ENCODE measurements around the gene NOS2. TPM values are rescaled to one million over a fixed set of nuclear protein-coding genes. Genes with fewer than 3 reads are reported as not detected.
"Not testable (repeated sequence)": the region's sequence is repeated elsewhere in the genome, so short reads cannot be mapped to it uniquely, and the experiment has no call there.

The NOS2 gene
- total RNA-seq, 2 donors from 2014 or later = 11.6 to 48.3 TPM

GRCh38 chr17:27824176-27824715 lies 23.9 kb upstream of the NOS2 start:
- ATAC-seq = peak; percentile 37
- intact Hi-C loops (cut with DNase I, micrococcal nuclease) = no loop called here

GRCh38 chr17:27822108-27822507 lies 21.8 kb upstream of the NOS2 start:
- ATAC-seq; DNase-seq; intact Hi-C loops (cut with DNase I, micrococcal nuclease): not testable (repeated sequence)

More at GRCh38 chr17:27824176-27824715, 23.9 kb upstream of the NOS2 start:
- no peak for DNase-seq

GRCh38 chr17:27821318-27821717 lies 21.0 kb upstream of the NOS2 start:
- intact Hi-C loops (cut with DNase I, micrococcal nuclease) = no loop called here
- ATAC-seq = no peak
- no peak for DNase-seq

GRCh38 chr17:27819145-27819544 lies 18.8 kb upstream of the NOS2 start:
- no peak for DNase-seq
- intact Hi-C loops (cut with DNase I, micrococcal nuclease) = no loop called here
- ATAC-seq = peak; percentile 81

- intact Hi-C loops (cut with DNase I, micrococcal nuclease) = no loop called here
- ATAC-seq (peak; percentile 61), DNase-seq (peak in 1 of 2 donors; percentile 62)
Observed at GRCh38 chr17:27818401-27819105, 18.2 kb upstream of the NOS2 start.

GRCh38 chr17:27817731-27818130 lies 17.4 kb upstream of the NOS2 start:
- no peak for DNase-seq
- intact Hi-C loops (cut with DNase I, micrococcal nuclease) = no loop called here
- ATAC-seq = peak; percentile 28

GRCh38 chr17:27816946-27817345 lies 16.6 kb upstream of the NOS2 start:
- DNase-seq = no peak
- intact Hi-C loops (cut with DNase I, micrococcal nuclease) = no loop called here
- ATAC-seq = no peak

- DNase-seq (peak; percentile 70 to 82), ATAC-seq (peak; percentile 86)
- intact Hi-C loops (cut with DNase I, micrococcal nuclease) = no loop called here
Observed at GRCh38 chr17:27811961-27812360, 11.6 kb upstream of the NOS2 start.

GRCh38 chr17:27810902-27811557 lies 10.7 kb upstream of the NOS2 start:
- DNase-seq (no peak), ATAC-seq (peak; percentile 21)
- intact Hi-C loops (cut with DNase I, micrococcal nuclease) = no loop called here

GRCh38 chr17:27810211-27810901 lies 10.0 kb upstream of the NOS2 start:
- ATAC-seq = peak; percentile 9
- no peak for DNase-seq

GRCh38 chr17:27809555-27809954 lies 9.2 kb upstream of the NOS2 start:
- no peak for DNase-seq
- ATAC-seq = no peak
- intact Hi-C loops (cut with DNase I, micrococcal nuclease) = loop anchor here in 1 of 2 donors (5.0 to 10.0 kb wide), 2 partner anchors 63 to 445 kb away; no protein-coding TSS in a partner anchor

More at GRCh38 chr17:27810211-27810901, 10.0 kb upstream of the NOS2 start:
- intact Hi-C loops (cut with DNase I, micrococcal nuclease) = no loop called here

GRCh38 chr17:27808628-27809027 lies 8.3 kb upstream of the NOS2 start:
- no peak for DNase-seq
- ATAC-seq = no peak
- intact Hi-C loops (cut with DNase I, micrococcal nuclease) = loop anchor here in 1 of 2 donors (5.0 to 10.0 kb wide), 2 partner anchors 64 to 446 kb away; no protein-coding TSS in a partner anchor

- intact Hi-C loops (cut with DNase I, micrococcal nuclease) = loop anchor here in 1 of 2 donors (5.0 to 10.0 kb wide), 2 partner anchors 64 to 447 kb away; no protein-coding TSS in a partner anchor
- peak; percentile 48 for ATAC-seq
Observed at GRCh38 chr17:27807567-27808470, 7.5 kb upstream of the NOS2 start.

GRCh38 chr17:27805520-27806146 lies 5.3 kb upstream of the NOS2 start:
- ATAC-seq = peak; percentile 69
- DNase-seq = peak; percentile 85
- intact Hi-C loops (cut with DNase I, micrococcal nuclease) = loop anchor here in 1 of 2 donors (5.0 to 10.0 kb wide), 2 partner anchors 67 to 449 kb away; no protein-coding TSS in a partner anchor

More at GRCh38 chr17:27807567-27808470, 7.5 kb upstream of the NOS2 start:
- DNase-seq = peak; percentile 62 to 77

- intact Hi-C loops (cut with DNase I, micrococcal nuclease) = loop anchor here in 1 of 2 donors (10.0 kb wide), 1 partner anchor 451 kb away; no protein-coding TSS in a partner anchor
- DNase-seq (no peak), ATAC-seq (no peak)
Observed at GRCh38 chr17:27804113-27804512, 3.8 kb upstream of the NOS2 start.

- intact Hi-C loops (cut with DNase I, micrococcal nuclease) = loop anchor here in 1 of 2 donors (10.0 kb wide), 1 partner anchor 452 kb away; no protein-coding TSS in a partner anchor
- DNase-seq = no peak
- no peak for ATAC-seq
Observed at GRCh38 chr17:27802962-27803680, 2.8 kb upstream of the NOS2 start.

GRCh38 chr17:27802033-27802432 lies 1.7 kb upstream of the NOS2 start:
- ATAC-seq (no peak), DNase-seq (no peak)
- intact Hi-C loops (cut with DNase I, micrococcal nuclease) = loop anchor here in 1 of 2 donors (10.0 kb wide), 1 partner anchor 453 kb away; no protein-coding TSS in a partner anchor
